Epithelial cell of esophagus (primary cell): Measurements from ENCODE around the gene MXRA8.

ENCODE experiments used
- DNase-seq: peaks from one replicate; pipeline ENCODE4 v3.0.0; 2010; ENCODE audit warnings: low read depth
- H3K4me3 ChIP-seq: 2 replicates; pipeline ENCODE4 v1.5.1; 2011; ENCODE audit warnings: mild to moderate bottlenecking, low read length, control low read depth
- TF ChIP-seq, protein P1 (sequence below): IDR thresholded peaks from 2 replicates; pipeline ENCODE4 v1.5.1; 2011; ENCODE audit warnings: low read depth, mild to moderate bottlenecking, low read length, control low read depth, inconsistent platforms; ENCODE audit not compliant: insufficient read depth; ENCODE audit errors: missing control alignments

The MXRA8 gene

DNA sequence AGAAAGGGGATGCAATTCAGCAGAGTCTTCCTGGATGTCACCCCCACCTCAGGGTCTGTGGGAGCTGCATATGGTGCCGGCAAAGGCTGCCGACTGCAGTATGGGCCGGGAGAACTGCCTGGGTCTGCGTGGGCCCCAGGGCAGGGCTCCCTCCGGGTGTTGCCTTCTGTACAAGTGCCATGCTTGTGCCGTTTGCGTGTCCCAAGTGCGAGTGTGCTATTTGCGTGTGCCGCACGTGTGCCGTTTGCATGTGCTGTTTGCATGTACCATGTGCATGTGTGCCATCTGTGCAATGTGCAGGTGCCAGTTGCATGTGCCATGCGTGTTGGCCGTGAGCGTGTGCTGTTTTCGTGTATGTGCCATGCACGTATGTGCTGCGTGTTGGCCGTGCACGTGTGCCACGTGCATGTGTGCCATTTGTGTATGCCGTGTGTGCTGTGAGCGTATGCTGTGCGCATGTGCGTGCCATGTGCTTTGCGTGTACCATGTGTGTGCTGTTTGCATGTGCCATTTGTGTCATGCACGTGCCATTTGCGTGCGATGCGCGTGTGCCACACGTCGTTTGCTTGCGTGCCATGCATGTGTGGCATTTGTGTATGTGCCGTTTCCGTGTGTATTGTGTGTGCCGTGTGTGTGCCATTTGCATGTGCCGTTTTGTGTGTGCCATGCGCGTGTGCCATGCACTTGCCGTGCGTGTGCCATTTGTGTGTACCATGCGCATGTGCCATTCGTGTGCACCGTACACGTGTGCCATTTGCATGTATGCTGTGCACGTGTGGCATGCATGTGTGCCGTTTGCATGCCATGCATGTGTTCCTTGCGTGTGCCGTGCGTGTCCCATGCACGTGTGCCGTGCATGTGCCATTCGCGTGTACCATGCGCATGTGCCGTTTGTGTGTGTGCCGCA lies 28.8 kb downstream of the MXRA8 start:
- H3K4me3 ChIP-seq: no peak overlapping the region
- TF ChIP-seq, protein P1, sequence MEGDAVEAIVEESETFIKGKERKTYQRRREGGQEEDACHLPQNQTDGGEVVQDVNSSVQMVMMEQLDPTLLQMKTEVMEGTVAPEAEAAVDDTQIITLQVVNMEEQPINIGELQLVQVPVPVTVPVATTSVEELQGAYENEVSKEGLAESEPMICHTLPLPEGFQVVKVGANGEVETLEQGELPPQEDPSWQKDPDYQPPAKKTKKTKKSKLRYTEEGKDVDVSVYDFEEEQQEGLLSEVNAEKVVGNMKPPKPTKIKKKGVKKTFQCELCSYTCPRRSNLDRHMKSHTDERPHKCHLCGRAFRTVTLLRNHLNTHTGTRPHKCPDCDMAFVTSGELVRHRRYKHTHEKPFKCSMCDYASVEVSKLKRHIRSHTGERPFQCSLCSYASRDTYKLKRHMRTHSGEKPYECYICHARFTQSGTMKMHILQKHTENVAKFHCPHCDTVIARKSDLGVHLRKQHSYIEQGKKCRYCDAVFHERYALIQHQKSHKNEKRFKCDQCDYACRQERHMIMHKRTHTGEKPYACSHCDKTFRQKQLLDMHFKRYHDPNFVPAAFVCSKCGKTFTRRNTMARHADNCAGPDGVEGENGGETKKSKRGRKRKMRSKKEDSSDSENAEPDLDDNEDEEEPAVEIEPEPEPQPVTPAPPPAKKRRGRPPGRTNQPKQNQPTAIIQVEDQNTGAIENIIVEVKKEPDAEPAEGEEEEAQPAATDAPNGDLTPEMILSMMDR: no peak
- DNase-seq: no peak

DNA sequence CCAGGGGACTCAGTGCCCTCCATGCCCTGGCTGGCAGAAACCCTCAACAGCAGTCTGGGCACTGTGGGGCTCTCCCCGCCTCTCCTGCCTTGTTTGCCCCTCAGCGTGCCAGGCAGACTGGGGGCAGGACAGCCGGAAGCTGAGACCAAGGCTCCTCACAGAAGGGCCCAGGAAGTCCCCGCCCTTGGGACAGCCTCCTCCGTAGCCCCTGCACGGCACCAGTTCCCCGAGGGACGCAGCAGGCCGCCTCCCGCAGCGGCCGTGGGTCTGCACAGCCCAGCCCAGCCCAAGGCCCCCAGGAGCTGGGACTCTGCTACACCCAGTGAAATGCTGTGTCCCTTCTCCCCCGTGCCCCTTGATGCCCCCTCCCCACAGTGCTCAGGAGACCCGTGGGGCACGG lies 30.1 kb downstream of the MXRA8 start:
- no peak overlapping the region for H3K4me3 ChIP-seq
- TF ChIP-seq, protein P1: no peak
- no peak for DNase-seq

DNA sequence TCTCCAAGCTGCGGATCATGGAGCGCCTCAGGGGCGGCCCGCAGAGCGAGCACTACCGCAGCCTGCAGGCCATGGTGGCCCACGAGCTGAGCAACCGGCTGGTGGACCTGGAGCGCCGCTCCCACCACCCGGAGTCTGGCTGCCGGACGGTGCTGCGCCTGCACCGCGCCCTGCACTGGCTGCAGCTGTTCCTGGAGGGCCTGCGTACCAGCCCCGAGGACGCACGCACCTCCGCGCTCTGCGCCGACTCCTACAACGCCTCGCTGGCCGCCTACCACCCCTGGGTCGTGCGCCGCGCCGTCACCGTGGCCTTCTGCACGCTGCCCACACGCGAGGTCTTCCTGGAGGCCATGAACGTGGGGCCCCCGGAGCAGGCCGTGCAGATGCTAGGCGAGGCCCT lies 31.1 kb downstream of the MXRA8 start:
- H3K4me3 ChIP-seq: no peak overlapping the region
- no peak for DNase-seq
- TF ChIP-seq, protein P1: no peak

DNA sequence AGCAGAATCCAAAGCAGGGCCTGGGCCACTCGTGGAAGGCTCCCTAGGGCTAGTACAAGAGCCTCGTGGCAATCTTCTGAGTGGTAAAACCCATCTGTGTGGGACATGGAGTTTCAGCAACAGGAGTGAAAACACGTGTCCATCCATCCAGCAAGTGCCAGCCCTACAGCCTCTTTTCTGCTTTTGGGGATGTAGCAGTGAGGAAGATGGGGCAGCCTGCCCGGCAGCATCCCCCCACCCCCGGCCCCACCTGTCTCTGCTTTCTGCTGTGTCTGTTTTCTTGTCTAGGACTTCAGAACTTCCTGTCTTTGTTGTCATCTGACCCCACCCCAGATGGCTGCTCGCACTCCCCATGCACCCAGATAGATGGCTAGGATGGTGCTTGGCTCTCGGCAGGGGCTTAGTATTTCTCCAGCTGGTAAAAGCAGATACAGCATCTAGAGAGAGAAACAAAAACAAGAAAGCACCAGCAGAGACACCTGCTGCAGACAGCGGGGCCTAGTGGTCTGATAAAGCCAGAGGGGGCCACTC lies 32.2 kb downstream of the MXRA8 start:
- TF ChIP-seq, protein P1: no peak
- H3K4me3 ChIP-seq: peak overlapping the region; percentile 78
- DNase-seq: no peak

DNA sequence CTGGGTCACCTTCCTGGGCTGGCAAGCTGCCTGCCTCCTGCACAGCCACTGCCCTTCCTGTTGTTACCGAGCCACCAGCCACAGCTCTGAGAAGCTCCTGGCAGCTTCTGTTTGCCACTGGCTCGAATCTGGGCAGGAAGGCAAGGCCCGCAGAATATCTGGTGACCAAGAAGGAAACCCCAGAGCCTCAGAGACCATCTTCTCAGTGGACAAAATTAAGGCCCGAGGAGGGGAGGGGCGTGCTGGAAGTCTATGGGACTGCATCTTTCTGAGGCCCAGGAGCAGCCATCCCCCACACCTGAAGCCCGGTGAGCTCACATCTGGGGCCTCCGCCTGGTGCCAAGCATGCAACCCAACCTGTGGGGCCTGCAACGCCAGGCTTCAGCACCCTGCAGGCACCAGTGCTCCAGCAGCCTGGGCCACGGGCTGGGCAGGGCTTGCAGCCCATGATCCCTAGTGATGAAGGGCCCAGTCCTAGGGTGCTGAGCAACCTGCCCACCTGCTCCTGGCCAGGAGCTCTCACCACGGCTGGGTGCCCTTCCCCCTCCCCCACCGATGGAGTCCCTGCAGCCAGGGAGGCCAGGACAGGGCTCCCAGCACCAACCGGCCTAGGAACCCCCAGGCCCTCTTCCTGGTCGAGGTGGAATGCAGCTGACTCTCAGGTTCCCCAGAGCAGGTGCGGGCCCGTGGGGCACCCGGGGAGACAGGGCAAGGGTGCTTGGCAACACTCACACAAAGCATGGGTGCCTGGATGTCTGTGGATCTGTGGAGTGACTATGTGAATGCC lies 32.9 kb downstream of the MXRA8 start:
- H3K4me3 ChIP-seq: peak overlapping the region; percentile 78
- TF ChIP-seq, protein P1: no peak
- peak; percentile 73 for DNase-seq

DNA sequence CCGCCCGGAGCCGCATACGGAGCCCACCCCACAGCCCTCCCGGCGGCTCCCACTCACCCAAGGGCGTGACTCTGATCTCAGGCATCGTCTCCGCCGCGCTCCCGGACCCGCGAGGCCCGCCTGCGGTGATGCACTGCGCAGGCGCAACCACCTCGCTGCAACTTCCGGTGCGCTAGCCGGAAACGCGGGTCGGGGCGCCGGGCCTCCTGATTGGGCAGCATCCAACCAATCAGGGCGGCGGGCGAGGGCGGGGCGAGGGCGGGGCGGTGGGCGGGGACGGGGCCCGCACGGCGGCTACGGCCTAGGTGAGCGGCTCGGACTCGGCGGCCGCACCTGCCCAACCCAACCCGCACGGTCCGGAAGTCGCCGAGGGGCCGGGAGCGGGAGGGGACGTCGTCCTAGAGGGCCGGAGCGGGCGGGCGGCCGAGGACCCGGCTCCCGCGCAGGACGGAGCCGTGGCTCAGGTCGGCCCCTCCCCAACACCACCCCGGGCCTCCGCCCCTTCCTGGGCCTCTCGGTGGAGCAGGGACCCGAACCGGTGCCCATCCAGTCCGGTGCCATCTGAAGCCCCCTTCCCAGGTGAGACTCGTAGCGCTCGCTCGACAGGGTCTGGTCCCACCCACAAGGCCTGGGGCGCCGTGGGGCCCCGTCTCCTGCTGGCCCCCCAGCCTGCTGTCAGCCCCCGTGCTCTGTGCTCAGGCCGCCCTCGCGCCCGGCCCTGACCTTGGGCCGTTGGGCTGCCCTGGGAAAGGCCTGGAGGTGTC lies 33.6 kb downstream of the MXRA8 start, which contains the start of the genes CPTP and INTS11:
Gene CPTP, plus strand, starts transcription at position 279 of the 764 bp plus-strand sequence. CDS start 2,109 bp downstream, outside the sequence.
Gene INTS11, minus strand, starts transcription at position 137 of the 764 bp plus-strand sequence. Its CDS starts 52 bp downstream, at position 85.
- peak within 1 kb of the TSS; percentile 78 for H3K4me3 ChIP-seq
- DNase-seq: peak; percentile 94
- TF ChIP-seq, protein P1: no peak
